HG02610 (cell line): Measurements from ENCODE around the gene ZSCAN4.

Experiments
- ATAC-seq: cut with Tn5 transposase; IDR thresholded peaks from one replicate; pipeline ENCODE4 v1.9.1; 2021; ENCODE audit warnings: mild to moderate bottlenecking, moderate library complexity; ENCODE audit not compliant: unreplicated experiment

The ZSCAN4 gene

DNA sequence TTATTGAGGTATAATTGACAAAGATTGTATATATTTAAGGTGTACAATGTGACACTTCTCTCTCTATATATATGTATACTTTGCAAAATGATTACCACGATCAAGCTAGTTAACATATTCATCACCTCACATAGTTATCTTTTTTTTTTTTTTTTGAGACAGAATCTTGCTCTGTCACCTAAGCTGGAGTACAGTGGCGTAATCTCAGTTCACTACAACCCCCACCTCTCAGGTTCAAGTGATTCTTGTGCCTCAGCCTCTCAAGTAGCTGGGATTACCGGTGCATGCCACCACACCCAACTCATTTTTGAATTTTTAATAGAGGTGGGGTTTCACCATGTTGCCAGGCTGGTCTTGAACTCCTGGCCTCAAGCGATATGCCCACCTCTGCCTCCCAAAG is 3.7 kb downstream of the ZSCAN4 start:
- no peak for ATAC-seq

DNA sequence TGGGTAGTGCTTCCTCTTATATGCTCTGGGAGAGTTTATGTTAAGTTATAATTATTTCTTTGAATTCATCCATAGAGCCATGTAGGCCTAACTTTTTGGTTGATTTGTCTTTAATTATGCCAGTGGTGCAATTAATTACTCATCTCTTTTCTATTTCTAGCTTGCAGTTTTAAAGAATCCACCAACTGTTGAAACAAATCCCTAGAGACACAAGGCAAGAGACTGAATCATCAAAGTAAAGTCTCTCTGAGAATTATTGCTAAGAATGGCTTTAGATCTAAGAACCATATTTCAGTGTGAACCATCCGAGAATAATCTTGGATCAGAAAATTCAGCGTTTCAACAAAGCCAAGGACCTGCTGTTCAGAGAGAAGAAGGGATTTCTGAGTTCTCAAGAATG is 7.1 kb downstream of the ZSCAN4 start:
- no peak for ATAC-seq

DNA sequence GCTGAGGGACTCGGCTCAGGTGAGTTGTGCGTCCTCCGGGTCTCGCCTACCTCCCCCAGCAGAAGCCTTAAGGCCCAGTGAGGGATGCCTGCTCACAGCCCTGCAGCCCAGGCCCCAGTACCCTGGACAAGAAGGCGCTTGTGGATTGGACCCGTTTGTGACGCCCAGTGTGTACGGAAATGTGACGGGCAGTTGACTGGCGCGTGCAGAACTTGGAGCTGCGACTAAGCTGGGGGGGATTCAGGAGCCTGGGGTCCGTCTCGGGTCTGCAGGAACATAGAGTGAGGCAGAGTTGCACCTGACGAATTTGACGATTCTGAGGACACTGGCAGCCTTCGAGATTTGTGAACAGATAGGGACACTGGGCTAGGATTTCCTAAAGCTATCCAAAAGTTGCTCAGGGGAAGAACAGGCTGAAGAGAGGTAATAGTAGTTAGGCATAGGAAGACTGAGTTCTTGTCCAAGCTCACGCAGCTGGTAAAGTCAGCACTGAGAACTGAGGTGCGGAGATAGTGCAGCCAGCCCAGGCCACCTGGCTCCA is 13.6 kb downstream of the ZSCAN4 start:
- ATAC-seq: no peak

DNA sequence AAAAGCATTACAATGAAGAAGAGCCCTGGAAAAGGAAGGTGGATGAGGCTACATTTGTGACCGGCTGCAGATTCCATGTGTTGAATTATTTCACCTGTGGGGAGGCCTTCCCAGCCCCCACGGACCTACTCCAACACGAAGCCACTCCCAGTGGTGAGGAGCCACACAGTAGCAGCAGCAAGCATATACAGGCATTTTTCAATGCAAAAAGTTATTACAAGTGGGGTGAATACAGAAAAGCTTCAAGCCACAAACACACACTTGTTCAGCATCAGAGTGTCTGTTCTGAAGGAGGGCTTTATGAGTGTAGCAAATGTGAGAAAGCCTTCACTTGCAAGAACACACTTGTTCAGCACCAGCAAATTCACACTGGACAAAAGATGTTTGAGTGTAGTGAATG is 18.0 kb downstream of the ZSCAN4 start:
- no peak for ATAC-seq

DNA sequence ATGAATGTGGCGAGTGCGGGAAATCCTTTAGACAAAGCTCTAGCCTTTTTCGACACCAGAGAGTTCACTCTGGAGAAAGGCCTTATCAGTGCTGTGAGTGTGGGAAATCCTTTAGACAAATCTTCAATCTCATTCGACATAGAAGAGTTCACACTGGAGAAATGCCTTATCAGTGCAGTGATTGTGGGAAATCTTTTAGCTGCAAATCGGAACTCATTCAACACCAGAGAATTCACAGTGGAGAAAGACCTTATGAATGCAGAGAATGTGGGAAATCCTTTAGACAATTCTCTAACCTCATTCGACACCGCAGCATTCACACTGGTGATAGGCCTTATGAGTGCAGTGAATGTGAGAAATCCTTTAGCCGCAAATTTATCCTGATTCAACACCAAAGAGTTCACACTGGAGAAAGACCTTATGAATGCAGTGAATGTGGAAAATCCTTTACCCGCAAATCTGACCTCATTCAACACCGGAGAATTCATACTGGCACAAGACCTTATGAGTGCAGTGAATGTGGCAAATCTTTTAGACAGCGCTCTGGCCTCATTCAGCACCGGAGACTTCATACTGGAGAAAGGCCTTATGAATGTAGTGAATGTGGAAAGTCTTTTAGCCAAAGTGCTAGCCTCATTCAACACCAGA is 18.8 kb downstream of the ZSCAN4 start:
- no peak for ATAC-seq

DNA sequence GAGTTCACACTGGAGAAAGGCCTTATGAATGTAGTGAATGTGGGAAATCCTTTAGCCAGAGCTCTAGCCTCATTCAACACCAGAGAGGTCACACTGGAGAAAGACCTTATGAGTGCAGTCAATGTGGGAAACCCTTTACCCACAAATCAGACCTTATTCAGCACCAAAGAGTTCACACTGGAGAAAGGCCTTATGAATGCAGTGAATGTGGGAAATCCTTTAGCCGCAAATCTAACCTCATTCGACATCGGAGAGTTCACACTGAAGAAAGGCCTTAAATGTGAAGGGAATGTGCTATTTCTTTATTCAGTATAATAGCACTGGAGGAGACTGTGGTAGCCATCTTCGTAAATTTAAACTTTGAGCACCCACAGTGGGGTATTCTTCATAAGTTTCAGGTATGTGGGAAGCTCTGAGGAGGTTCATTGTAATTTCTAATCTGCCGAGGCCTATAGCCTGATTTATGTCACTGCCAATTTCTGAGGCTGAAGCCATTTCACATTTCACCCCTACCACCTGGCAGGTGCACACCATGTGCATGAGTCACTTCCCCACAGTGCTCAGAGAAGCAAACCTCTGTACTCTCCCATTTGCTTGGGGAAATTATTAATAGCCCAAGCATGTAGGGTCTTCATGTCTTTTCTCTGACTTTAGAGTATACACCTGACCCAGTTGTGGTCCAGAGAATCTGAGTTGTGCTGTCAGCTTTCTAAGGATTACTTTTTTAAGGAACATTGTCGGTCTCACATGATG is 19.5 kb downstream of the ZSCAN4 start:
- ATAC-seq: no peak

DNA sequence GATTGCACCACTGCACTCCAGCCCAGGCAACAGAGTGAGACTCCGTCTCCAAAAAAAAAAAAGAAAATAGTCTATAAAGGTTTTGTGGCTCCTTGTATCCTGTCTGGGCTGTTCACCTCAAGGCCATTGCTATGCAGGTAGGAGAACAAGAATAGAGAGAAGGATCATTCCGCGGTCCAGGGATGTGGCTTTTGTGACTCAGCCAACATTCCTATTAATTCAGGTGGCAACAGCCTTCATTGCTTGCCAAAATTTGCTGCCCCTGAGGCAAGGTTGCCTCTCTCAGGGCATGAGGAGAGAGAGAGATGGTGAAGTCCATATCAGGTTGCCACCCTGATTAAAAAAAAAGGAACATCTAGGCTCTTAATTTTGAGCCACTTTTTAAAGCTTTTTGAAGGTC is 21.0 kb downstream of the ZSCAN4 start:
- no peak for ATAC-seq

DNA sequence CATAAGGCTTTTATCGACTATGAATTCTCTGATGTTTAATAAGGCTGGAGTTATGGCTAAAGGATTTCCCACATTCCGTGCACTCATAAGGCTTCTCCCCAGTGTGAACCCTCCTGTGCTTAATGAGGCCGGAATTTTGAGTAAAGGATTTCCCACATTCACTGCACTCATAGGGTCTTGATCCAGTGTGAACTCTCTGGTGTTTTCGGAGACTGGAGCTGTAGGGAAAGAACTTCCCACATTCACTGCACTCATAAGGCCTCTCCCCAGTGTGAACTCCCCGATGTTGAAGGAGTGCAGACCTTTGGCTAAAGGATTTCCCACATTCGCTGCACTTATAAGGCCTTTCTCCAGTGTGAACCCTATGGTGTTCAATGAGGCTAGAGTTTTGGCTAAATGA is 32.9 kb downstream of the ZSCAN4 start:
- ATAC-seq: no peak

DNA sequence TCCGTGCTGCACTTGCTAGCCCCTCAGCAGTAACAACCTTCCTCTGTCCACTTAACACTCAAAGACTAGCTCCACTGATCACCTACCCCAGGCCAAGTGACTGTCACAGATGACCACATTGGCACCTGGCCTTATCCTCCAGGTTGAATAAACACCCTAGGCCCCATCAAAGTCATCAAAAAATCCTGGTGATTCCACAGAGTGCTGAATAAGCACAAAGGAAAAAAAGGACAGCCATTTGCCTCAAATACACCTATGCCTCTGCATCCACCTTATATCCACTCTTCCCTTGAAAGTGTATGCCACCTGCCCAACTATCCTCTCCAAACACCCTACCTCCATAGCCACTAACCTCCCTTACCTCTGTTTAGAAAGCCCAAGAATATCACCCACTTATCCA is 37.6 kb downstream of the ZSCAN4 start:
- ATAC-seq: no peak

DNA sequence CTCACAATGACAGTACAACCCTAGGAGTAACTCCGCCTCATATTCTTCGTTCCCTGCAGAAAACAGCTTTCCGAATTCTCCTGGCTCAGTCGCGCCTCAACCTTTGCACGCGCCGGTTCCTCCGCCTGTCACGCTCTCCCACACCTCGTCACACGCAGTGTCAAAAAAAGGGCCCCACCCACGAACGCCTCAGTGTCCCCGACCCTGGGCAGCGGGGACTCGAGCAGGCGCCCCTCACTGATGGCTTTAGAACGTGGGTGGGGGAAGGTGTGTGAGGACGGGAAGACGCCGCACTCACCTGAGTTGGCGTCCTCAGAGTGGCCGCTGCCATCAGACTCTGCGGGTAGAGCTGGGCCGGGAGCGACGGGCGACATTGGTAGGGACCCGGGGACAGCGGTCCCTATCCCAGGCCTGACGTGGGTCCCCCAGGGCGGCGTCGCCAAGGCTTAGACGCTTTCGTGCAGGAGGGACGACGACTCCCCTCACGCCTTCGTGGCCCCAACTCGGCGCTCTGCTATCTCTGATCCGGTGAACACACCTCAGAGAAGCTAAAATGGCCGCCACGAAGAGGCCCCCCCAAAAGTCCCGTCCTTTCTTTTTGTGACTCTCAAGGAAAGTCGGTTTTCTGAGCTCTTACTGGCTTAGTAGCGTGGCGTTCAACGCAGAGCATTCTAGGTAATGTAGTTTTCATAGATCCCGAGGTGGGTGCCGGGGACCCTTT is 40.1 kb downstream of the ZSCAN4 start, which contains the start of gene ZNF154:
TSS of gene ZNF154 (minus strand) at position 564 of the 721 bp plus-strand sequence. CDS start at position 331, 233 bp downstream.
- ATAC-seq: no peak

DNA sequence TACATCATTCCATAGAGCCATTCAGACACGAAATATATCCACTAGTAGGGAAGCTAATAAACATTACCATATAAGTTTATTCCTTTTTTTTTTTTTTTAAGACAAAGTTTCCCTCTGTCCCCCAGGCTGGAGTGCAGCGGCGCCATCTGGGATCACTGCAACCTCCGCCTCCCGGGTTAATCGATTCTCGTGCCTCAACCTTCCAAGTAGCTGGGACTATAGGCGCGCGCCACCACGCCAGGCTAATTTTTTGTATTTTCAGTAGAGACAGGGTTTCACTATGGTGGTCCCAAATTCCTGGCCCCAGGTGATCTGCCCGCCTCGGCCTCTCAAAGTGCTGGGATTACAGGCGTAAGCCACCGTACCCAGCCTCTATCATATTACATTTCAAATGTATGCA is 40.9 kb downstream of the ZSCAN4 start:
- ATAC-seq: no peak

DNA sequence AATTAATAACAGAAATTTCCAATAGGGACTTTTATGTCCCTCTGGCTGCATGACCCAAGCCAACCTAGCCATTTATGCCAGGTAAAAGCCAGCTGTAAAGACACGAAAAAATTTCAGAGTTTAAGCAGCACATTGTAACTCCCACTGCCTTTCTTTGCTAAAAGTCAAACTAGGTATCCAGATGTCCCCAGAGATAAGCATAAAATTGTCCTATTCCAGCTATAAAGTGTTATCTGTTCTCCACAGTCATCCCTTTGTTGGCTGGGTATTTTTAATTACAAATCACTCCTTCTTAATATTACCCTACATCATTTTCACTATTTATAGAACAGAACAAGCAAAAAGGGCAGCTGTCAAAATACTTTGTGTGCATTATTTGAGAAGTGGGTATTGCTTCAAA is 43.5 kb downstream of the ZSCAN4 start:
- ATAC-seq: no peak

DNA sequence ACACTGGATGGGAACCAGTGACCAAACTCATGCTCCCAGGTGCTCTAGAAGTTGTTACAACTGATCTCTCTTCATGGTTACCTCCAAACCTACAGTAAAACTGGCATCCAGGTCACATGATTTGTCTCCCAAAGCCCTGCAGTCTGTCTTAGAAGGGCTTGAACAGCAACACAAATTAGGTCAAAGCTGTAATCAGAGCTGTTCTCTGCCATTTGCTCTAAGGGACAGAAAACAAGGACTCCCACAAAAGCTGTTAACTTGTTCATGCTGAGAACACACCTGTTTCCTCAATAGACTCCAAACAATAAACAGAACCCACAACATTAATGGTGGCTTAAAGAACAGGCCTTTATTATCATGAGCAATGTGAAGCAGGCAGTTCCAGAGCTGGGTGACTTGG is 50.7 kb downstream of the ZSCAN4 start:
- no peak for ATAC-seq

DNA sequence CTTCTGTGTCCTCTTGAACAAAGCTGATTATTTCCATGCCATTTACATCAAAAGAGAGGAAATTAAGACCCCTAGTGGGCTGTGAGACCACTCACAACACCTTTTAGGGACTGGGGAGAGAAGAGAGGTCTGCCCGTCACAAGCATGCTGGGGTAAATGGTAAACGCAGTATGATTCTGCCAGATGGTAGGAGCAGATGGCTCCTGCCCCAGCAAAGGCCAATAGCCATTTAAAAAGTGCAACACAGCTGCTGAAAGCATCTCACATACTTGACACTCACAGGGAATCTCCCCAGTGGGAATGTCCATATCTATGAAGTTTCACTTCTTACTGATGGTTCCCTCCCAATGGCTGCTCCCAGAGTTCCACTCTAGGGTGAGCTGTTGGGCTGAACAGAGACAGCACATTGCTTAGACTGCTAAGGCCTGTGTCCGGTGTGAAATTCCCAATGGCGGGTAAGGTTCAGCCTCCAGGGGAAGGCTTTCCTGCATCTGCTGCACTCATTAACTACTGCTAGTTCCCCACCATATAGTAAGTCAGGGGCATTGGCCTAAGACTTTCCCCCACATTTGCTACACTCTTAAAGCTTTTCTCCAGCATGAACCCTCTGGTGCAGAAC is 51.3 kb downstream of the ZSCAN4 start:
- no peak for ATAC-seq

DNA sequence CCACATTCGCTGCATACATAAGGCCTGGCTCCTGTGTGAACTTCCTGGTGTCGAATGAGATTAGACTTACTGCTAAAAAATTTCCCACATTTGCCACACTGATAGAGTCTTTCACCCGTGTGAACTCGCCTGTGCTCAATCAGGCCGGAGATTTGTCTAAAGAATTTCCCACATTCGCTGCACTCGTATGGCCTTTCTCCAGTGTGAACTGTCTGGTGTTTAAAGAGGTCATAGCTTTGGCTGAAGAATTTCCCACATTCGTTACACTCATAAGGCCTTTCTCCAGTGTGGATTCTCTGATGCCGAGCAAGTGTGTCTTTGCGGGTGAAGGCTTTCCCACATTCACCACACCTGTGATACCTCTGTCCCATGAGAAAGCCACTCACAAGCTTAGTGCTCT is 52.1 kb downstream of the ZSCAN4 start:
- no peak for ATAC-seq
